GM12872 (cell line): ENCODE data around the gene FZD10.

Experiments
- TF ChIP-seq, protein P1 (sequence below): IDR thresholded peaks from 3 replicates; pipeline ENCODE4 v1.5.1; 2011; ENCODE audit warnings: low read depth, mild to moderate bottlenecking, low read length, moderate library complexity; ENCODE audit not compliant: insufficient read depth

Gene FZD10

DNA sequence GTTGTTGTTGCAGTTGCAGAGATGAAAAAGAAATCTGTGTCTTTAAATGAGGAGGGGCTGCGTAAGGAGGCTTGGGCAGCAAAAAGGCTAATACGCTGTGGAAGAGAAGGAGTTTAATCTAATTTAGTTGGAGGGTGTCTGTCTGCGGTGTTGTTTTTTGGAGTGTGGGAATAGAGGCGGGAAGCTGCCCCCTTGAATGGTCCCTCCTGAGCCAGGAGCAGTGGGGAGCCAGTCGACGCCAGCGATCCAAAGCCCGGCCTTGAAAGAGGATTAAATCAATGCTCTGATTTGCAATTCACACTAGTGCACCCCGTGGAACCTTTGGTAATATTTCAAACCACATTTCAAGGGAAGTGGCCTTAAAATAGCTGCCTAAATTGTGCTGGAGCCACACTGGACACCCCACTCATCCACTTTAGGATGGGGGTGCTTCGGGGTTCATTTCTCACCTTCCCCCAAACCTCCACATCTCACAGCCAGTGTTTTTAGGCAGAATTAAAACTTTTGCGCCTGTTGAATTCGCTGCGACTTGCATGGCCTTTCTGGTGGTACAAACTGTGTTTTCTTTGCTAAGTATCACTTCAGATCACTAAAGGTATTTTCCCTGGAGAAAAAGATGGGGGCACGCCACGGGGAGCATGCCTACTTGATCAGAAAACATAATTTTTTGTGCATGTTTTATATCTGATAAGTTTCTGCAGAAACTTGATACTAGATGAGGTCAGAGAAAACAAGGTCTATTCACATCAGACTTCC lies 4.1 kb upstream of the FZD10 start:
- TF ChIP-seq, protein P1, sequence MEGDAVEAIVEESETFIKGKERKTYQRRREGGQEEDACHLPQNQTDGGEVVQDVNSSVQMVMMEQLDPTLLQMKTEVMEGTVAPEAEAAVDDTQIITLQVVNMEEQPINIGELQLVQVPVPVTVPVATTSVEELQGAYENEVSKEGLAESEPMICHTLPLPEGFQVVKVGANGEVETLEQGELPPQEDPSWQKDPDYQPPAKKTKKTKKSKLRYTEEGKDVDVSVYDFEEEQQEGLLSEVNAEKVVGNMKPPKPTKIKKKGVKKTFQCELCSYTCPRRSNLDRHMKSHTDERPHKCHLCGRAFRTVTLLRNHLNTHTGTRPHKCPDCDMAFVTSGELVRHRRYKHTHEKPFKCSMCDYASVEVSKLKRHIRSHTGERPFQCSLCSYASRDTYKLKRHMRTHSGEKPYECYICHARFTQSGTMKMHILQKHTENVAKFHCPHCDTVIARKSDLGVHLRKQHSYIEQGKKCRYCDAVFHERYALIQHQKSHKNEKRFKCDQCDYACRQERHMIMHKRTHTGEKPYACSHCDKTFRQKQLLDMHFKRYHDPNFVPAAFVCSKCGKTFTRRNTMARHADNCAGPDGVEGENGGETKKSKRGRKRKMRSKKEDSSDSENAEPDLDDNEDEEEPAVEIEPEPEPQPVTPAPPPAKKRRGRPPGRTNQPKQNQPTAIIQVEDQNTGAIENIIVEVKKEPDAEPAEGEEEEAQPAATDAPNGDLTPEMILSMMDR = no peak

DNA sequence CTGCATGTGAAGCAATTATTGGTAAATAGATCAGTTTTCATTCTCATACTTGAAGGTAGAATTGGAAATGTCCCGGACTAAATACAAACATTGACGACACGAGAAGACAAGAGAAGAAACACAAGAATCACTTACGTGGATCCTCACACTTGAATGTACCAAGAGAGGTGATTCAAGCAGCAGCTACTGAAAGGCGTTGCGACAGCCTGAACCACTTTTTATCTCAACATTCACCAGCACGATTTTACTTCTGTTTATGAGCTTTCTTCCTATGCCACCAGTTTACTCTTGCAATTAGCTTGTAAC lies 3.6 kb upstream of the FZD10 start:
- TF ChIP-seq, protein P1 = no peak

DNA sequence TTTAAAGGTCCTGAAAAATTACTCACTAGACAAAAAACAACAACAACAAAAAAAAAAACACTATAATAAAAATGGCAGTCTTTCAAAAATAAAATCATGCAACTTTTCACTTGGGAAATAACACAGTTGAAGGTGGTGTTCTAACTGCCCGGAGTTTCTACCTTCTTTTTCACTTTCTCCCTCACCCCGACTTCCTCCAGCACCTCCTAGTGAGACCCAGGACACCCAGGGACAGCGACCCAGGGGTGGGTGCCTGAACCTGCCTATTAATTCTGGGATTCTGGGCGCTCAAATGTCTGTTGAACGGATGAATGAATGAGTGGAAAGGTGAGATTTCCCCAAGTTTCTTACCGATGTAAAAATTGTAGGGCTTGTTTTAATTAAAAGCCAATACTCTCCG lies 2.0 kb upstream of the FZD10 start:
- TF ChIP-seq, protein P1 = no peak

- TF ChIP-seq, protein P1 = no peak
These were observed 1.5 kb upstream of the FZD10 start for GRCh38 chr12:130160711-130161231.

DNA sequence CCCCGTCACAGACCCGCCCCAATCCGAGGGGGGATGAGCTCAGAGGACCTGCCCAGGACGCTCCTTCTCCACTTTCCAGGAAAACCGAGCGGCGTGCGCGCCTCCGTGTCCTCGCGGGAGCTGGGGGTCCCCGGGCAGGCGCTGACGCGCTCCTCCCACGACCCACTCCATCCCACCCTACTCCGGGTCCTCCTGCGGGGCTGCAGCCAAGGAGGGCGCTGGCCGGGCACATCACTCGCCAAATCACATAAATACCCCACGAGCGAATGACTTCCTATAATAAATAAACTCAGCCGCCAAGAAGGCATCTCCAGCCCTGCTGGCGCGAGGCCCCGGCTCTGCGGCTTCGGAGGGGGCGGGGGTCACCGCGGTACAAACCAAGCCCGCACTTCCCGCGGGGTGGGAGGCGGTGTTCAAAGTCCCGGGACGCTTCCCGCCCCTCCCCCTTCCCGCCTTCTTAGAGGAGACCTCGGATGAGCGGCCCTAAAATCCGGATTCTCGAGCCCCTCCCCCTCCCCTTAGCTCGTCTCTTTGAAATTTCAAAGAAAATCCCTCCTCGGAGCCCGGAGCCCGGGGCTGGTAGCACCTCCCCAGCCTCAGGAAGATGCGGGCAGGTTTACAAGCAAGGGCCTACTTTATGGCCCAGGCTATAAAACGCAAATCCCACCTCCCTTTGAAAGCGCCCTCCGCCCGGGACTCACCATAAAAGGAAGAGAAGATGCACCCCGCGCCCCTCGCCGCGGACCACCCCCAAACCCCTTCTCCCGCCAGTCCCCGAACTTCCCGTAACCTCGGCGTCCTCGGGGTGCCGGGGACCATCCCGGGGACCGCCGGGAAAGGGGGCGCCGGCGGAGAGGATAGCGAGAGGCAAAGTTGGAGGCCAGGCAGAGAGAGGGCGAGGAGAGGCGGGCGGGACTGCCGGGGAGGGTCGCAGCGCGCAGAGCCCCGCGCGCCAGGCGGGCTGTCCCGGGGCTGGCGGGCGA lies 712 bp upstream of the FZD10 start:
- TF ChIP-seq, protein P1 = no peak

DNA sequence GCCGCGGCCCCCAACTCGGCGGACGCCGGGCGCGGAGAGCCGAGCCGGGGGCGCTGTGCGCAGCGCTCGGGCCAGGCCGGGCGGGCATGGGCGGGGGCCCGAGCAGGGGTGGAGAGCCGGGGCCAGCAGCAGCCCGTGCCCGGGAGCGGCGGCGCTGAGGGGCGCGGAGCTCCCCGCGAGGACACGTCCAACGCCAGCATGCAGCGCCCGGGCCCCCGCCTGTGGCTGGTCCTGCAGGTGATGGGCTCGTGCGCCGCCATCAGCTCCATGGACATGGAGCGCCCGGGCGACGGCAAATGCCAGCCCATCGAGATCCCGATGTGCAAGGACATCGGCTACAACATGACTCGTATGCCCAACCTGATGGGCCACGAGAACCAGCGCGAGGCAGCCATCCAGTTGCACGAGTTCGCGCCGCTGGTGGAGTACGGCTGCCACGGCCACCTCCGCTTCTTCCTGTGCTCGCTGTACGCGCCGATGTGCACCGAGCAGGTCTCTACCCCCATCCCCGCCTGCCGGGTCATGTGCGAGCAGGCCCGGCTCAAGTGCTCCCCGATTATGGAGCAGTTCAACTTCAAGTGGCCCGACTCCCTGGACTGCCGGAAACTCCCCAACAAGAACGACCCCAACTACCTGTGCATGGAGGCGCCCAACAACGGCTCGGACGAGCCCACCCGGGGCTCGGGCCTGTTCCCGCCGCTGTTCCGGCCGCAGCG lies 639 bp downstream of the FZD10 start:
- TF ChIP-seq, protein P1 = no peak
